RWPE2 (cell line): Measurements from ENCODE around the gene RHOT1.
"Not testable (repeated sequence)": the region's sequence is repeated elsewhere in the genome, so short reads cannot be mapped to it uniquely, and the experiment has no call there.

ENCODE experiments used
- ATAC-seq: fragments of 200-7000 bp; cut with Tn5 transposase; 3 replicates; pipeline ENCODE4 v1.9.1; 2021; ENCODE audit warnings: low read depth
- DNase-seq: peaks from one replicate; pipeline ENCODE4 v3.0.0-alpha.2; 2020; ENCODE audit warnings: low spot score
- H3K27ac ChIP-seq: fragments of 450-650 bp; 2 replicates; pipeline ENCODE4 v1.5.1; 2017; ENCODE audit warnings: mild to moderate bottlenecking; ENCODE audit not compliant: poor library complexity, severe bottlenecking
- H3K27me3 ChIP-seq: fragments of 250-450 bp; sonication (Bioruptor Pico); 2 replicates; pipeline ENCODE4 v1.5.1; 2021; ENCODE audit warnings: mild to moderate bottlenecking, moderate library complexity; ENCODE audit not compliant: insufficient read depth, poor library complexity, severe bottlenecking
- H3K36me3 ChIP-seq: fragments of 250-450 bp; sonication (Bioruptor Pico); 2 replicates; pipeline ENCODE4 v1.5.1; 2020; ENCODE audit warnings: low read depth, mild to moderate bottlenecking, moderate library complexity
- H3K4me1 ChIP-seq: fragments of 250-450 bp; sonication (Bioruptor Pico); 2 replicates; pipeline ENCODE4 v1.5.1; 2021; ENCODE audit warnings: mild to moderate bottlenecking, moderate library complexity; ENCODE audit not compliant: insufficient read depth, poor library complexity, severe bottlenecking
- H3K4me3 ChIP-seq: fragments of 250-450 bp; sonication (Bioruptor Pico); 2 replicates; pipeline ENCODE4 v1.5.1; 2021; ENCODE audit warnings: mild to moderate bottlenecking, moderate library complexity; ENCODE audit not compliant: severe bottlenecking
- H3K9me3 ChIP-seq: fragments of 250-450 bp; sonication (Bioruptor Pico); 2 replicates; pipeline ENCODE4 v1.5.1; 2021; ENCODE audit warnings: mild to moderate bottlenecking, moderate library complexity; ENCODE audit not compliant: severe bottlenecking
- CTCF ChIP-seq: fragments of 450-650 bp; IDR thresholded peaks from one replicate; pipeline ENCODE4 v1.5.1; 2017; ENCODE audit warnings: mild to moderate bottlenecking, moderate library complexity; ENCODE audit not compliant: poor library complexity, severe bottlenecking

RHOT1 gene

GRCh38 chr17:32161506-32162365 lies 19.4 kb downstream of the RHOT1 start:
- Histone ChIP-seq H3K4me1 (peaks cover 9% of the 10 kb centered on the region), H3K4me3 (no peak overlapping the region), H3K27ac (peak overlapping the region; percentile 22), H3K9me3 (no peaks in the 10 kb centered on the region), H3K27me3 (no peaks in the 10 kb centered on the region), H3K36me3 (peaks cover 2% of the 10 kb centered on the region; the same call in 1 of the 2 replicates)
- no peak for TF ChIP-seq CTCF
- peak; percentile 84 for ATAC-seq
- no peak for DNase-seq

DNA sequence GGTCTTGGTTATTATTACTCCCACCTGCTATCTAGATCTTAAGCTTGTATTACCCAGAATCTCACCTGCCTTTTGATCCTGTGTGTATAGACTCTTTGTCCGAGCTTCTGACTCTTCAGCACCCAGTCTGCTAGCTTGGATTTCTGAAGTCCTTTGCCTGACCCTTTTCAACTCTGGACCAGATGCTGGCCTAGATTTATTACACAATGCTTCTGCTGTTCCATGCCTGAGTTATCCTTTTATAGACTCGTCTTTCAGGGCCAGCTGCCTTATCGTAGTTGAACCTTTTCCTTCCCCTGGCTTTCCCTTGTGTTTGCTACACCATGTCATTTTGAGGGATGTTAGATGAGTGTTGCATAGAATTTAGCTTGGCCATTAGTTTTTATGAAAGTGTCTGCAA lies 32.6 kb downstream of the RHOT1 start:
- H3K4me1 ChIP-seq, result no peaks in the 10 kb centered on the region
- ATAC-seq (no peak), DNase-seq (no peak)
- no peak overlapping the region for H3K27ac ChIP-seq
- peaks cover 48% of the 10 kb centered on the region for H3K36me3 ChIP-seq
- no peak overlapping the region for H3K4me3 ChIP-seq
- no peak for TF ChIP-seq CTCF
- no peaks in the 10 kb centered on the region for H3K9me3 ChIP-seq
- H3K27me3 ChIP-seq, result no peaks in the 10 kb centered on the region

- peaks cover 46% of the 10 kb centered on the region for H3K36me3 ChIP-seq
- not testable (repeated sequence) for ATAC-seq, DNase-seq, H3K27me3 ChIP-seq, H3K27ac ChIP-seq, H3K9me3 ChIP-seq, H3K4me3 ChIP-seq, H3K4me1 ChIP-seq
Observed at GRCh38 chr17:32178679-32179078, 36.4 kb downstream of the RHOT1 start.

DNA sequence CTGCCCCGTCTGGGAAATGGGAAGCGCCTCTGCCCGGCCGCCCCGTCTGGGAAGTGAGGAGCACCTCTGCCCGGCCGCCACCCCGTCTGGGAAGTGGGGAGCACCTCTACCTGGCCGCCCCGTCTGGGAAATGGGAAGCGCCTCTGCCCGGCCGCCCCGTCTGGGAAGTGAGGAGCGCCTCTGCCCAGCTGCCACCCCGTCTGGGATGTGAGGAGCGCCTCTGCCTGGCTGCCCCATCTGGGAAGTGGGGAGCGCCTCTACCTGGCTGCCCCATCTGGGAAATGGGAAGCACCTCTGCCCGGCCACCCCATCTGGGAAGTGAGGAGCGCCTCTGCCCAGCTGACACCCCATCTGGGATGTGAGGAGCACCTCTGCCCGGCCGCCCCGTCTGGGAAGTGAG lies 36.8 kb downstream of the RHOT1 start:
- not testable (repeated sequence) for H3K4me1 ChIP-seq, H3K27ac ChIP-seq, H3K27me3 ChIP-seq, H3K4me3 ChIP-seq, H3K9me3 ChIP-seq, DNase-seq, ATAC-seq
- H3K36me3 ChIP-seq, result peaks cover 46% of the 10 kb centered on the region

DNA sequence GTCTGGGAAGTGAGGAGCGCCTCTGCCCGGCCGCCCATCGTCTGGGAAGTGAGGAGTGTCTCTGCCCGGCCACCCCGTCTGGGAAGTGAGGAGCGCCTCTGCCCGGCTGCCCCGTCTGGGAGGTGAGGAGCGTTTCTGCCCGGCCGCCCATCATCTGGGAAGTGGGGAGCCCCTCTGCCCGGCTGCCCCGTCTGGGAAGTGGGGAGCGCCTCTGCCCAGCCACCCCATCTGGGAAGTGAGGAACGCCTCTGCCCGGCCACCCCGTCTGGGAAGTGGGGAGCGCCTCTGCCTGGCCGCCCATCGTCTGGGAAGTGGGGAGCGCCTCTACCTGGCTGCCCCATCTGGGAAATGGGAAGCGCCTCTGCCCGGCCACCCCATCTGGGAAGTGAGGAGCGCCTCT lies 37.2 kb downstream of the RHOT1 start:
- not testable (repeated sequence) for H3K4me3 ChIP-seq, H3K27me3 ChIP-seq, H3K4me1 ChIP-seq, H3K9me3 ChIP-seq, H3K27ac ChIP-seq, DNase-seq, ATAC-seq
- H3K36me3 ChIP-seq, result peaks cover 44% of the 10 kb centered on the region

DNA sequence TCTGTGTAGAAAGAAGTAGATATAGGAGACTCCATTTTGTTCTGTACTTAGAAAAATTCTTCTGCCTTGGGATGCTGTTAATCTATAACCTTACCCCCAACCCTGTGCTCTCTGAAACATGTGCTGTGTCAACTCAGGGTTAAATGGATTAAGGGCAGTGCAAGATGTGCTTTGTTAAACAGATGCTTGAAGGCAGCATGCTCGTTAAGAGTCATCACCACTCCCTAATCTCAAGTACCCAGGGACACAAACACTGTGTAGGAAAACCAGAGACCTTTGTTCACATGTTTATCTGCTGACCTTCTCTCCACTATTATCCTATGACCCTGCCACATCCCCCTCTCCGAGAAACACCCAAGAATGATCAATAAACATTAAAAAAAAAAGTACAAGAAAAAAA lies 38.0 kb downstream of the RHOT1 start:
- not testable (repeated sequence) for ATAC-seq, H3K27me3 ChIP-seq, H3K9me3 ChIP-seq, DNase-seq, H3K4me3 ChIP-seq, H3K4me1 ChIP-seq, H3K27ac ChIP-seq
- H3K36me3 ChIP-seq, result peaks cover 36% of the 10 kb centered on the region

DNA sequence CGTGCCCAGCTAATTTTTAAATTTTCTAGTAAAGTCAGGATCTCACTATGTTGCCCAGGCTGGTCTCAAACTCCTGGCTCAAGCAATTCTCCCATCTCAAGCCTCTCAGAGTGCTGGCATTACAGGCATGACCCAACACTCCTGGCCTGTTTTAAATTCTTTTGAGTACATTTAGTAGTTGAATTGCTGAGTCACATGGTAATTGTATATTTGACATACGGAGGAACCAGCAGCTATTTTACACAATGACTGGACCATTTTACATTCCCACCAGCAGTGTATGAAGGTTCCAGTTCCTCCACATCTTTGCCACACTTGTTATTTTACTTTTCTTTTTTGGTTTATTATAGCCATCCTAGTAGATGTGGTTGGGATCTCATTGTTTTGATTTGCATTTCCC lies 43.6 kb downstream of the RHOT1 start:
- Histone ChIP-seq H3K9me3 (no peaks in the 10 kb centered on the region), H3K27me3 (no peaks in the 10 kb centered on the region), H3K4me1 (no peaks in the 10 kb centered on the region), H3K4me3 (no peak overlapping the region), H3K36me3 (peaks cover 36% of the 10 kb centered on the region), H3K27ac (no peak overlapping the region)
- ATAC-seq (no peak), DNase-seq (no peak)
- no peak for TF ChIP-seq CTCF
